Measurements from ENCODE around the gene KRT82.

DNA sequence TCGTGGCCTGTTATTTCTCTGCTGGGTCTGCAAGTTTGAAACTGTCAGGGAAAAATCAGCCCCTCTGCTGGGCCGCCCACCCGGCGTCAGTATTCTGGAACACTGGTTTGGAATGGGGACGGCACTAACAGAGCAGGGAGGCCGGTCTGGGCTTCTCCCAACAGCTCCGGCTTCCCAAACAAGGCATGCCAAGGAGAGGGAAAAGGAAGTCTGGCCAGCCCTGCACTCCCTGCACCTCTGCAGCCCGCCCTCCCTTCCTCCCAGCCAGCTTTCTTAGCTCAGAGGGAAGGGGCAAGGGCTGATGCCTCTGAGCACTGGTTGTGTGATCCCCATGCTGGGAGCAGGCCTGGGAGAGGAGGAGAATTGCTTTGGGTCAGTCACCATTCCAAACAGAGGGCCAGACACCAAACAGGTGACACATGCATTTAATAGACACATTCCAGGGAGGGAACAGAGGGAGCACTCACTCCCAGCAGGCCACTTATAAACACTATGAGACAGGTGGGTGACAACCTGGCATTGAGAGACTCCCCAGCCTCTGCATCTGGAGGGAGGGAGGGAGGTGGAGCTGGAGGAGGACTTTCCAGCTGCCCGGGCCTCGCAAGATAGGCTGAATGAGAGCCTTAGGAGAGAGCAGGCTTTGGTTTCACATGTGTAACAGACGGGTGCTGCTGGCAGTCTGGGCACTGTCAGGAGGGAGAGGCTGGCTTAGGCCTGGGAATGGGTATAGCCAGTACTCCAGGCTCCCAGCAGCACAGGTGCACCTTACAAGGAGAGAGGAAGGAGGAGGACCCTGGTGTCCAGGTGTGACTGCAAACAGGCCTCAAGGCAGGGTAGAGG, 17.7 kb upstream of the KRT82 start:
- TF ChIP-seq POLR2AphosphoS5 (IDR thresholded peaks at IDR 0.05), result no peak
- TF ChIP-seq, protein P1, sequence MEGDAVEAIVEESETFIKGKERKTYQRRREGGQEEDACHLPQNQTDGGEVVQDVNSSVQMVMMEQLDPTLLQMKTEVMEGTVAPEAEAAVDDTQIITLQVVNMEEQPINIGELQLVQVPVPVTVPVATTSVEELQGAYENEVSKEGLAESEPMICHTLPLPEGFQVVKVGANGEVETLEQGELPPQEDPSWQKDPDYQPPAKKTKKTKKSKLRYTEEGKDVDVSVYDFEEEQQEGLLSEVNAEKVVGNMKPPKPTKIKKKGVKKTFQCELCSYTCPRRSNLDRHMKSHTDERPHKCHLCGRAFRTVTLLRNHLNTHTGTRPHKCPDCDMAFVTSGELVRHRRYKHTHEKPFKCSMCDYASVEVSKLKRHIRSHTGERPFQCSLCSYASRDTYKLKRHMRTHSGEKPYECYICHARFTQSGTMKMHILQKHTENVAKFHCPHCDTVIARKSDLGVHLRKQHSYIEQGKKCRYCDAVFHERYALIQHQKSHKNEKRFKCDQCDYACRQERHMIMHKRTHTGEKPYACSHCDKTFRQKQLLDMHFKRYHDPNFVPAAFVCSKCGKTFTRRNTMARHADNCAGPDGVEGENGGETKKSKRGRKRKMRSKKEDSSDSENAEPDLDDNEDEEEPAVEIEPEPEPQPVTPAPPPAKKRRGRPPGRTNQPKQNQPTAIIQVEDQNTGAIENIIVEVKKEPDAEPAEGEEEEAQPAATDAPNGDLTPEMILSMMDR (IDR thresholded peaks at IDR 0.05), result no peak

Data from stomach (tissue), 4 donors.